SK-N-MC (cell line): Measurements from ENCODE around the gene RPS6KA5.

Source experiments
- EZH2 ChIP-seq: fragments of 200-600 bp; sonication (generic); IDR thresholded peaks from one replicate; pipeline ENCODE4 v1.6.1; 2017; ENCODE audit warnings: antibody characterized with exemption
- POLR2AphosphoS5 ChIP-seq: IDR thresholded peaks from 2 replicates; pipeline ENCODE4 v1.6.1; 2012; ENCODE audit warnings: mild to moderate bottlenecking, low read depth, low read length, borderline replicate concordance

GRCh38 chr14:91060351-91061055 is at the start of gene RPS6KA5:
- TF ChIP-seq POLR2AphosphoS5 (peak; percentile 54; the same call in 1 of the 2 replicates), EZH2 (no peak)
